ENCODE results near the gene SYPL2.

DNA sequence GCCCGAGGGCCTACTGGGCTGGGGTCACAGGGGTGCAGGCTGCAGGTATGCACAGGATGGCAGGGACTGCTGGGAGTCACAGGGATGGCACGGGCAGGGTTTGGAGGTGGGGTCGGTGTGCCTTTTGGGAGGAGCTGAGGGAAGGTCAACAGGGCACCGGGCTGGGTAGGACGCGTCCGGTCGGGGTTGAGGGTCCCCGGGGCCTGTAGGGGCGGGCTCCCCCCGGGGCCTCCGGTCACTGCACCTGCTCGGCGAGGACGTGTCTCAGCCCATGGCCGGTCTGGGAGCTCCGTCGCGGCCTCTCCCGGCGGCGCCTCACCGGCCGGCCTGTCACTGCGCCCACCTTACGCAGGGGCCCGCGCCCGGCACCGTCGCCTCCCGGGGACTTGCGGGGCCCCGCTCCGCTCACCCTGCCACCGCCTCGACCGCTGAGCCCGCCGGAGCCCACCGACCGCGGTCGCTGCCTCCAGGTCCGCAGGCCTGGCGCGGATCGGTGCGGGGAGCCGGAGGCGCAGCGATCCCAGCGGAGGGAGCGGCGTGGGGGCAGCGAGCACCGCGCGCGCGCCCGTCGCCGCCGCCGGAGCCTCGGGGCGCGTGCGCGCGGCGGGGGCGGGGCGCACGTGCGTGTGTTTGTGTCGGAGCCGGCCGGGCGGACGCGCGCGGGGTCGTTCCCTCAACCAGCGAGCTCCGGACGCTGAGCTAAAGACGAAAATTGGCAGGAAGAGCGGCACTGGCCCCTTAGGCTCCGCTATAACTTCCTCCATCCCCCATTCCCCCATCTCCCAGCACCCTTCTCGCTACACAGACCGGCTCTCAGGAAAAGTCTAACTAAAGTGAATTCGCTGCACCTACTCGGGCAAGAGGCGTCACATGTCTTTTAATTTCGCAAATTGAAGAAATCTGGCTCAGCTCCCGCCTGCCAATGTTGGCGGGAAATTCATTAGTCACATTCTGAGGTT, 43.1 kb downstream of the SYPL2 start, which contains the start of gene AMIGO1:
- no peak for TF ChIP-seq CTCF (IDR thresholded peaks at IDR 0.05; ENCODE audit: low read length)
- no peak for TF ChIP-seq EZH2 (IDR thresholded peaks at IDR 0.05; ENCODE audit: borderline replicate concordance, low read length)
